Suprapubic skin (tissue), 4 donors: Measurements from ENCODE around the gene ZNF668. TPM values are rescaled to one million over a fixed set of nuclear protein-coding genes. Genes with fewer than 3 reads are reported as not detected.

Source experiments
- DNase-seq, 2 donors: peaks; one replicate each; pipeline ENCODE4 v3.0.0-alpha.2; 2019; ENCODE audit warnings: low spot score in 2 of 2
- H3K27ac ChIP-seq: fragments of 200-600 bp; sonication (generic); one replicate; pipeline ENCODE4 v1.5.1; 2019
- H3K27me3 ChIP-seq: fragments of 200-600 bp; sonication (generic); one replicate; pipeline ENCODE4 v1.5.1; 2019
- H3K36me3 ChIP-seq: fragments of 200-600 bp; sonication (generic); one replicate; pipeline ENCODE4 v1.5.1; 2019
- H3K4me1 ChIP-seq: fragments of 200-600 bp; sonication (generic); one replicate; pipeline ENCODE4 v1.5.1; 2019
- H3K4me3 ChIP-seq: fragments of 200-600 bp; sonication (generic); one replicate; pipeline ENCODE4 v1.5.1; 2019; ENCODE audit warnings: mild to moderate bottlenecking
- H3K9me3 ChIP-seq: fragments of 200-600 bp; sonication (generic); one replicate; pipeline ENCODE4 v1.5.1; 2019
- EP300 ChIP-seq: sonication (generic); formaldehyde crosslinking; IDR thresholded peaks from one replicate; pipeline ENCODE4 v1.6.1; 2017; ENCODE audit warnings: antibody characterized with exemption
- POLR2A ChIP-seq, 2 donors: fragments of 450-650 bp; IDR thresholded peaks; one replicate each; pipeline ENCODE4 v1.6.1; 2017; ENCODE audit warnings: antibody characterized with exemption in 2 of 2, mild to moderate bottlenecking in 2 of 2, moderate library complexity in 2 of 2
- POLR2AphosphoS5 ChIP-seq, 3 donors: sonication (generic); formaldehyde crosslinking; IDR thresholded peaks; one replicate each; pipeline ENCODE4 v1.6.1; 2017; ENCODE audit warnings: antibody characterized with exemption in 3 of 3
- WGBS: methylation state at CpG from one replicate; pipeline ENCODE4 v1.1.5; 2018; 5-methylcytosine and 5-hydroxymethylcytosine counted together
- total RNA-seq, 4 donors: library from RNA; depleted of rRNA; stranded (reverse); fragments of >200 nt; gene quantifications; one replicate each; pipeline ENCODE4 v1.1.0, GENCODE V29; 2016
- TF ChIP-seq, protein P1 (sequence below), 2 donors: fragments of 200-600 bp in 1 of 2; fragments of 450-650 bp in 1 of 2; sonication (generic) in 1 of 2; IDR thresholded peaks; one replicate each; pipeline ENCODE4 v1.5.1; 2016 to 2019; ENCODE audit warnings: antibody characterized with exemption in 2 of 2, mild to moderate bottlenecking in 1 of 2, moderate library complexity in 1 of 2

The ZNF668 gene
- total RNA-seq, 4 donors from 2014 or later = 9.0 to 15.9 (median 12.6) TPM

DNA sequence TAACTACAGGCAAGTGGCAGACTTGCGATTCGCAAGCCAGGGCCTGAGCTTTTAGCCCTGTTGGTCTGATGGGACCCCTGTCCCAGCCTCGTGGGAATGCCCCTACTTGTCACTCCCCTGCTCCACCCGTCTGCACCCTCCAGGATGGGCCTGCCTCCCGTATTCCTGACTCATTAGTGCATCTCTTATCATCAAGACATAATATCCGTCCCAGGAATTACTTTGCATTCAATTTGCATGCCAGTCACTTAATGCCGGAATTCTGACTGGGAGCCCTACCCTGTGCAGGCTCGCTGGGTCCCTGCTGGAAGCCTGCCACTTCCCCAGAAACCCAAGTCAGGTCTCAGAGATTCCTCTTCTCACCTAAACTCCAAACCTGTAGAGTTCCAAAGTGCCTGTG lies 11.4 kb upstream of the ZNF668 start:
- H3K9me3 ChIP-seq = no peaks in the 10 kb centered on the region
- 55% methylated on average over 8 of the region's 8 CpGs for WGBS
- H3K36me3 ChIP-seq = peaks cover 58% of the 10 kb centered on the region

DNA sequence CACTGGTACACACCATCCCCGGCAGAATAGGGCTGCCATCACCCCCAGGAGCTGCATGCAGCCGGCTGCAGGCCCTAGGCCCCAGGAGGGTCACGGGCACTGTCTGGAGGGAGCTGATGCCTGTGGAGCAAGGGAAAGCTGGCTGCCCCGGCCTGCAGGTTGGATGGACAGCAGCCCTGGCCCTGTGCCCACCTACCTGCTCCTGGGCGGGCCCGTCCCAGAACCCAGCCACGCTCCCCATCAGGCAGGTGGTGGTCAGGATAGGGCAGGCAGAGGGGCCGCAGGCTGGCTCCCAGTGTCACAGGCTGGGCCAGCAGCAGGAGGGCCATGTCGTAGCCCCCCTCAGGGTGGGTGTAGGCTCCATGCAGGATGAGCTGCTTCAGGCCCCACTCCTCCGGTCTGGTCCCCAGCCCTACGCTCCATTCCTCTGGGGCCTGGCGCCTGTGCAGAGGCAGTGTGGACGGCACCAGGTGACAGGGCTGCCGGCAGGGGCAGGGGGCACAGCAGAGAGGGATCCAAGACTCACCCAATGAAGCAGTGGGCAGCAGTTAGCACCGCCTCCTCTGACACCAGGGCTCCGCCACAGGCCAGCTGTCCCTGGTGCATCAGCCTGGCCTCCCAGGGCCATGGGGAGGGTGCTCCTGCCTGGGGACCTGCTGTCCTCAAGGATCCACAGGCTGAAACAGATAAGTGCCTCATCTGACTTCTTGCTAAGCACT lies 10.7 kb upstream of the ZNF668 start:
- TF ChIP-seq, protein P1, sequence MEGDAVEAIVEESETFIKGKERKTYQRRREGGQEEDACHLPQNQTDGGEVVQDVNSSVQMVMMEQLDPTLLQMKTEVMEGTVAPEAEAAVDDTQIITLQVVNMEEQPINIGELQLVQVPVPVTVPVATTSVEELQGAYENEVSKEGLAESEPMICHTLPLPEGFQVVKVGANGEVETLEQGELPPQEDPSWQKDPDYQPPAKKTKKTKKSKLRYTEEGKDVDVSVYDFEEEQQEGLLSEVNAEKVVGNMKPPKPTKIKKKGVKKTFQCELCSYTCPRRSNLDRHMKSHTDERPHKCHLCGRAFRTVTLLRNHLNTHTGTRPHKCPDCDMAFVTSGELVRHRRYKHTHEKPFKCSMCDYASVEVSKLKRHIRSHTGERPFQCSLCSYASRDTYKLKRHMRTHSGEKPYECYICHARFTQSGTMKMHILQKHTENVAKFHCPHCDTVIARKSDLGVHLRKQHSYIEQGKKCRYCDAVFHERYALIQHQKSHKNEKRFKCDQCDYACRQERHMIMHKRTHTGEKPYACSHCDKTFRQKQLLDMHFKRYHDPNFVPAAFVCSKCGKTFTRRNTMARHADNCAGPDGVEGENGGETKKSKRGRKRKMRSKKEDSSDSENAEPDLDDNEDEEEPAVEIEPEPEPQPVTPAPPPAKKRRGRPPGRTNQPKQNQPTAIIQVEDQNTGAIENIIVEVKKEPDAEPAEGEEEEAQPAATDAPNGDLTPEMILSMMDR (IDR thresholded peaks at IDR 0.05) = no peak
- TF ChIP-seq POLR2AphosphoS5 (IDR thresholded peaks at IDR 0.05) (no peak), EP300 (no peak), POLR2A (IDR thresholded peaks at IDR 0.05) (no peak)
- Histone ChIP-seq H3K9me3 (no peaks in the 10 kb centered on the region), H3K4me3 (no peak overlapping the region), H3K4me1 (peaks cover 25% of the 10 kb centered on the region), H3K27ac (no peak overlapping the region), H3K27me3 (no peaks in the 10 kb centered on the region), H3K36me3 (peaks cover 61% of the 10 kb centered on the region)
- no peak for DNase-seq
- 73% methylated on average over 4 of the region's 16 CpGs for WGBS

More for the DNA sequence above, 11.4 kb upstream of the ZNF668 start:
- peaks cover 25% of the 10 kb centered on the region for H3K4me1 ChIP-seq
- no peak overlapping the region for H3K27ac ChIP-seq
- H3K4me3 ChIP-seq = no peak overlapping the region
- DNase-seq = no peak
- H3K27me3 ChIP-seq = no peaks in the 10 kb centered on the region
- TF ChIP-seq, protein P1 (IDR thresholded peaks at IDR 0.05) = no peak
- TF ChIP-seq POLR2A (IDR thresholded peaks at IDR 0.05) (no peak), EP300 (no peak), POLR2AphosphoS5 (IDR thresholded peaks at IDR 0.05) (no peak)

DNA sequence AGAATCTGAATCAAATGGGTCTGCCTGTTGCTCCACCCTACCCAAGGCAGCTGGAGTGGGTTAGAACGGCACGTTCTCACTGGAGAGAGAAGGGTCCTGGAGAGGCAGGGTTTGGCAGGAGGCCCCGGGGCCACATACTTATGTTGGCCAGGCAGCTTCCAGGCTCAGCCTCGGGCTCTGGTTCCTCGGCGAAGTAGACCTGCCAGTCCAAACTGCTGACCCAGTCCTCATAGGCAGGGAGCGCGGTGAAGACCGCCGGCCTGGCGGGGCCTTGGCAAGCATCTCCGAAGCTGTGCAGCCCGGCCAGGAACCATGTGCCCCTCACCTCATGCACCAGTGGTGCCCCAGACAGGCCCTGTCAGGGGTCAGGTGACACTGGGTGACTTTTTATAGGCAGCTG lies 9.9 kb upstream of the ZNF668 start:
- peaks cover 28% of the 10 kb centered on the region for H3K4me1 ChIP-seq
- H3K27me3 ChIP-seq = no peaks in the 10 kb centered on the region
- no peak for DNase-seq
- TF ChIP-seq, protein P1 (IDR thresholded peaks at IDR 0.05) = no peak
- no peak for TF ChIP-seq POLR2AphosphoS5 (IDR thresholded peaks at IDR 0.05)
- no peak for TF ChIP-seq POLR2A (IDR thresholded peaks at IDR 0.05)
- TF ChIP-seq EP300 = no peak
- H3K4me3 ChIP-seq = no peak overlapping the region
- WGBS = 89% methylated on average over 11 of the region's 13 CpGs
- H3K9me3 ChIP-seq = no peaks in the 10 kb centered on the region
- no peak overlapping the region for H3K27ac ChIP-seq
- H3K36me3 ChIP-seq = peaks cover 65% of the 10 kb centered on the region

DNA sequence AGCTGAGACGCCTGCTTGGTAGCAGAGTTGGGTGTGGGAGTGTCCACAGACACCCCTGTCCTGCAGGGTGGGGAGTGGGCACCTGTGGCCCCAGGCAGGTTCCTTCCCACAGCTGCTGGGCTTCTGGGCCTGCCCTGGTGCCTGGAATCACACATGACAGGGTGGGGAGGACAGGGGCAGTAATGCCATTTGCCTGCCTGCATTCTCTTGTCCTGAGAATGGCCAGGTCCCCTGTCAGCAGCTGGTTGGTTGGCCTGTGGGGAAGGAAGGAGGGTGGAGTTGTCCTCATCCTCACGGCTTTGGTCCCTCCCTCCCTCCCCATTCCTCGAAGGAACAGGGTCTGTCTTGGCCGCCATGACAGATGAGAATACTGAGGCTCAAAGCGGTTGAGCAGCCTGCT lies 9.5 kb upstream of the ZNF668 start:
- H3K36me3 ChIP-seq = peaks cover 67% of the 10 kb centered on the region
- WGBS = 95% methylated on average over 2 of the region's 5 CpGs
- no peak overlapping the region for H3K27ac ChIP-seq
- peaks cover 28% of the 10 kb centered on the region for H3K4me1 ChIP-seq
- no peak overlapping the region for H3K4me3 ChIP-seq
- no peaks in the 10 kb centered on the region for H3K9me3 ChIP-seq
- DNase-seq = no peak
- H3K27me3 ChIP-seq = no peaks in the 10 kb centered on the region
- TF ChIP-seq, protein P1 (IDR thresholded peaks at IDR 0.05) = no peak
- TF ChIP-seq EP300 = no peak
- TF ChIP-seq POLR2AphosphoS5 (IDR thresholded peaks at IDR 0.05) = no peak
- no peak for TF ChIP-seq POLR2A (IDR thresholded peaks at IDR 0.05)

DNA sequence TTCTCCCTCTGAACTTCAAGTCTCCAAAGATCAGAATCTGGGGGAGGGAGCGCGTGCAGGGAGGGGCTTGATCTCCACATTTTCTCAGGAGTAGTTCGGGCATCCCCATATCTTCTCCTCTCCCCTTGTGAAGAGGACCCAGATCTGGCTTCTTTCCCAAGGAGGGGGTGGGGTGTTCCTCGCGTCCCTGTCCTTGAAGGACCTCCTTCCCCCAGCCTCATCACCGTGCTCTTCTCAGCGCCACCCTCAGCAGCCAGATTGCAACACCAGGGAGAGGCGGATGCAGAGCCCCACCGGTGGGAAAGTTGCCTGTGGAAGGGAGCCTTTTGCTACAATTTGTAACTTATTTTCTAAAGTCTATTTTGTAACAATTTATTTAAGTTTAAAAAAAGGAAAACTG lies 9.0 kb upstream of the ZNF668 start:
- H3K4me3 ChIP-seq = no peak overlapping the region
- H3K4me1 ChIP-seq = peaks cover 28% of the 10 kb centered on the region
- no peak for DNase-seq
- peaks cover 72% of the 10 kb centered on the region for H3K36me3 ChIP-seq
- 71% methylated on average over 9 of the region's 9 CpGs for WGBS
- H3K27ac ChIP-seq = no peak overlapping the region
- H3K27me3 ChIP-seq = no peaks in the 10 kb centered on the region
- no peak for TF ChIP-seq POLR2AphosphoS5 (IDR thresholded peaks at IDR 0.05)
- TF ChIP-seq EP300 = no peak
- no peak for TF ChIP-seq POLR2A (IDR thresholded peaks at IDR 0.05)
- TF ChIP-seq, protein P1 (IDR thresholded peaks at IDR 0.05) = no peak
- H3K9me3 ChIP-seq = no peaks in the 10 kb centered on the region
